ENCODE data around the gene DHRS4L2. TPM values are rescaled to one million over a fixed set of nuclear protein-coding genes. Genes with fewer than 3 reads are reported as not detected.
"Not testable (repeated sequence)": the region's sequence is repeated elsewhere in the genome, so short reads cannot be mapped to it uniquely, and the experiment has no call there.

DHRS4L2 gene
- total and polyA plus RNA-seq, 2 donors (not counting 3 experiments of a cell fraction or from before 2014, with no cell fraction given) = 18.2 to 18.5 TPM

DNA sequence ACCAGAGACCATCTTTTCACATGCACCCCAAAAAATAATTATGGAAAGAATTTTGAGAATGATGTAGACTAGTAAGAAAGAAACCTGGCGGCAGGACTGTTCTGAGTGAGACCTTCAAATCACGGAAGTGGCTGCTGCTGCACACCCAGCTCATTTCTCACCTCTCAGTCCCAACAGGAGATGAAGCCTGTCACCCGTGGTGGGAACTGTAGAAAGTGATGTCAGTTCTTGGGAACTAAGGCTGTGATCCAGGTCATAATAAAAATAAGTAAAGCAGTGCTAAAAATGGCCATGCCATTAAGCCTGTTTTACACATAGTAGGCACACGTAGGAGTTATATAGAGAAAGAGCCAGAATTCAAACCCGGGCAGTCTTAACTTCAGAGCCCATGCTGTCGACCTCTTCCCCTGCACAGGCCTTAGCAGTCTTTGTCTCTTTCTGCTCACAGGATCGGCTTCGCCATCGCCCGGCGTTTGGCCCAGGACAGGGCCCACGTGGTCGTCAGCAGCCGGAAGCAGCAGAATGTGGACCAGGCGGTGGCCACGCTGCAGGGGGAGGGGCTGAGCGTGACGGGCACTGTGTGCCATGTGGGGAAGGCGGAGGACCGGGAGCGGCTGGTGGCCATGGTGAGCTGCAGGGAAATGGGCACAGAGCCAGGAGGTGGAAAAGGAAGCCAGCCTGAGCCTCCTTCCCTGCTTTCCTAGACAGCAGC is 1.2 kb downstream of the DHRS4L2 start:
- intact Hi-C loops (cut with micrococcal nuclease); H3K27ac ChIP-seq (ENCODE audit: insufficient read depth, low read depth, low read length): not testable (repeated sequence)

DNA sequence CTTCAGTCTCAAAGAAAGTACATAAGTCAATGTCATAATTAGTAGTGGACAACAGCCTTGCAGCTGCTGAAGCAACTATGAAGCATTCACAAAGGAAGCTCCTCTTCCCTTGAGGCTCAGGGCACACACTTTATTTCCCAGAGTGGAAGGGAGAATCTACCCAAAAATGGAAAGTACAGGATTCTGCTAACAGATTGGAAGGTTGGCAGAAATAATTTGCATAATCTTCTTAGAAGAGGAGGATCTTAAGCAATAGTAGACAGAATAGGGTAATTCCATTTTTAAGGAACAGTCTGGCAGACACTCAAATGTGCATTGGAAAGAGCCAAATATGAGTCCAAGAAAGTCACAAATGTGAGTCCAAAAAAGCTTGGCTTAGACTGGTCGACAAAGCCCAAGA is 2.2 kb downstream of the DHRS4L2 start:
- H3K79me2 ChIP-seq (ENCODE audit: control insufficient read depth, insufficient read depth, low read length); H3K27ac ChIP-seq (ENCODE audit: insufficient read depth, low read depth, low read length); BruUV-seq (replicated peaks); H3K9me3 ChIP-seq (replicated peaks; ENCODE audit: control insufficient read depth, insufficient read depth, low read length); H3K4me1 ChIP-seq (ENCODE audit: control insufficient read depth, extremely low read depth, insufficient read depth, low read length); H4K20me1 ChIP-seq (replicated peaks; ENCODE audit: control insufficient read depth, extremely low read depth, insufficient read depth, low read length); H2AFZ ChIP-seq (ENCODE audit: low read depth, low read length); dilution Hi-C loops (cut with MboI; ENCODE audit: extremely low pct_ligation_motif_present, low sequenced_read_pairs); DNase-seq (ENCODE audit: low read depth, low spot score); H3K27me3 ChIP-seq (ENCODE audit: control insufficient read depth in 2 of 2, insufficient read depth in 2 of 2, low read length in 2 of 2); H3K9ac ChIP-seq (replicated peaks; ENCODE audit: extremely low read depth, insufficient read depth, low read length); H3K36me3 ChIP-seq (ENCODE audit: control insufficient read depth in 2 of 2, extremely low read depth in 1 of 2, insufficient read depth in 2 of 2, low read length in 2 of 2); H3K9me1 ChIP-seq (replicated peaks; ENCODE audit: control insufficient read depth, extremely low read depth, insufficient read depth, low read length); FAIRE-seq; H3K4me3 ChIP-seq (replicated peaks in 1 of 3; ENCODE audit: insufficient read depth in 1 of 3, low read depth in 1 of 3, low read length in 3 of 3); intact Hi-C loops (cut with micrococcal nuclease); POLR2A ChIA-PET; CTCF ChIA-PET; H3K4me2 ChIP-seq (ENCODE audit: insufficient read depth, low read length): not testable (repeated sequence)

More for the DNA sequence above, 1.2 kb downstream of the DHRS4L2 start:
- peak; percentile 13 for TF ChIP-seq MAX (IDR thresholded peaks at IDR 0.05; ENCODE audit: insufficient read depth, insufficient read length)
- DNase-seq (ENCODE audit: low read depth, low spot score); H3K9ac ChIP-seq (replicated peaks; ENCODE audit: extremely low read depth, insufficient read depth, low read length); H3K4me2 ChIP-seq (ENCODE audit: insufficient read depth, low read length); H3K27me3 ChIP-seq (ENCODE audit: control insufficient read depth in 2 of 2, insufficient read depth in 2 of 2, low read length in 2 of 2); H3K36me3 ChIP-seq (ENCODE audit: control insufficient read depth in 2 of 2, extremely low read depth in 1 of 2, insufficient read depth in 2 of 2, low read length in 2 of 2); H3K79me2 ChIP-seq (ENCODE audit: control insufficient read depth, insufficient read depth, low read length); POLR2A ChIA-PET; BruUV-seq (replicated peaks); H4K20me1 ChIP-seq (replicated peaks; ENCODE audit: control insufficient read depth, extremely low read depth, insufficient read depth, low read length); H2AFZ ChIP-seq (ENCODE audit: low read depth, low read length); FAIRE-seq; H3K9me3 ChIP-seq (replicated peaks; ENCODE audit: control insufficient read depth, insufficient read depth, low read length); H3K4me1 ChIP-seq (ENCODE audit: control insufficient read depth, extremely low read depth, insufficient read depth, low read length); dilution Hi-C loops (cut with MboI; ENCODE audit: extremely low pct_ligation_motif_present, low sequenced_read_pairs); H3K9me1 ChIP-seq (replicated peaks; ENCODE audit: control insufficient read depth, extremely low read depth, insufficient read depth, low read length); H3K4me3 ChIP-seq (replicated peaks in 1 of 3; ENCODE audit: insufficient read depth in 1 of 3, low read depth in 1 of 3, low read length in 3 of 3); CTCF ChIA-PET: not testable (repeated sequence)

GRCh38 chr14:23993042-23993441 is 4.3 kb downstream of the DHRS4L2 start:
- dilution Hi-C loops (cut with MboI; ENCODE audit: extremely low pct_ligation_motif_present, low sequenced_read_pairs); H3K27me3 ChIP-seq (ENCODE audit: control insufficient read depth in 2 of 2, insufficient read depth in 2 of 2, low read length in 2 of 2); H3K79me2 ChIP-seq (ENCODE audit: control insufficient read depth, insufficient read depth, low read length); H4K20me1 ChIP-seq (replicated peaks; ENCODE audit: control insufficient read depth, extremely low read depth, insufficient read depth, low read length); H3K4me3 ChIP-seq (replicated peaks in 1 of 3; ENCODE audit: insufficient read depth in 1 of 3, low read depth in 1 of 3, low read length in 3 of 3); CTCF ChIA-PET; H3K9me3 ChIP-seq (replicated peaks; ENCODE audit: control insufficient read depth, insufficient read depth, low read length); intact Hi-C loops (cut with micrococcal nuclease); FAIRE-seq; H3K9me1 ChIP-seq (replicated peaks; ENCODE audit: control insufficient read depth, extremely low read depth, insufficient read depth, low read length); DNase-seq (ENCODE audit: low read depth, low spot score); H2AFZ ChIP-seq (ENCODE audit: low read depth, low read length); BruUV-seq (replicated peaks); H3K4me2 ChIP-seq (ENCODE audit: insufficient read depth, low read length); H3K4me1 ChIP-seq (ENCODE audit: control insufficient read depth, extremely low read depth, insufficient read depth, low read length); POLR2A ChIA-PET; H3K36me3 ChIP-seq (ENCODE audit: control insufficient read depth in 2 of 2, extremely low read depth in 1 of 2, insufficient read depth in 2 of 2, low read length in 2 of 2); H3K27ac ChIP-seq (ENCODE audit: insufficient read depth, low read depth, low read length); H3K9ac ChIP-seq (replicated peaks; ENCODE audit: extremely low read depth, insufficient read depth, low read length): not testable (repeated sequence)

DNA sequence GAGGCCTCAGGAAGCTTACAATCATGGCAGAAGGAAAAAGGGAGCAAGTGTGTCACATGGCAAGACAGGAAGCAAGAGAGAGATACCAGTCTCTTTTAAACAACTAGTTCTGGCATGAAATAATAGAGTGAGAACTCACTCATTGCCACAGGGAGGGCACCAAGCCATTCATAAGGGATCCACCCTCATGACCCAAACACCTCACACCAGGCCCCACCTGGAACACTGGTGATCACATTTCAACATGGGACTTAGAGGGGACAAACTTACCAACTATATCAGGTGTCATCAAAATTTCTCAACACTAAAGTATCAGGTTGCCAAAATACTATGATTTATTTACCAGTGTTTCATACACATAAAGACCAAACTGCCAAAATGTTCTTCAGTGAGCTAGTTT is 7.3 kb downstream of the DHRS4L2 start:
- FAIRE-seq; POLR2A ChIA-PET; H3K4me1 ChIP-seq (ENCODE audit: control insufficient read depth, extremely low read depth, insufficient read depth, low read length); intact Hi-C loops (cut with micrococcal nuclease); H3K4me2 ChIP-seq (ENCODE audit: insufficient read depth, low read length); H2AFZ ChIP-seq (ENCODE audit: low read depth, low read length); BruUV-seq (replicated peaks); H3K27ac ChIP-seq (ENCODE audit: insufficient read depth, low read depth, low read length); H3K36me3 ChIP-seq (ENCODE audit: control insufficient read depth in 2 of 2, extremely low read depth in 1 of 2, insufficient read depth in 2 of 2, low read length in 2 of 2); H4K20me1 ChIP-seq (replicated peaks; ENCODE audit: control insufficient read depth, extremely low read depth, insufficient read depth, low read length); H3K9me3 ChIP-seq (replicated peaks; ENCODE audit: control insufficient read depth, insufficient read depth, low read length); H3K9me1 ChIP-seq (replicated peaks; ENCODE audit: control insufficient read depth, extremely low read depth, insufficient read depth, low read length); H3K9ac ChIP-seq (replicated peaks; ENCODE audit: extremely low read depth, insufficient read depth, low read length); H3K4me3 ChIP-seq (replicated peaks in 1 of 3; ENCODE audit: insufficient read depth in 1 of 3, low read depth in 1 of 3, low read length in 3 of 3); DNase-seq (ENCODE audit: low read depth, low spot score); dilution Hi-C loops (cut with MboI; ENCODE audit: extremely low pct_ligation_motif_present, low sequenced_read_pairs); H3K79me2 ChIP-seq (ENCODE audit: control insufficient read depth, insufficient read depth, low read length); CTCF ChIA-PET; H3K27me3 ChIP-seq (ENCODE audit: control insufficient read depth in 2 of 2, insufficient read depth in 2 of 2, low read length in 2 of 2): not testable (repeated sequence)
